CD4-positive, alpha-beta T cell treated with Interleukin-4 for 1 hour (primary cell): ENCODE measurements around the gene MALL.
A peak's percentile ranks its signal among the peaks of the same experiment; 100 is the strongest.
"Not testable (repeated sequence)": the region's sequence is repeated elsewhere in the genome, so short reads cannot be mapped to it uniquely, and the experiment has no call there.

Experiments
- DNase-seq, 2 donors: peaks; one replicate each; pipeline ENCODE4 v3.0.0-alpha.2; 2020 to 2022

MALL gene

GRCh38 chr2:110120171-110121051 is 4.8 kb upstream of the MALL start:
- DNase-seq: no peak

- no peak for DNase-seq
Measured at GRCh38 chr2:110116033-110116710, 550 bp upstream of the MALL start.

DNA sequence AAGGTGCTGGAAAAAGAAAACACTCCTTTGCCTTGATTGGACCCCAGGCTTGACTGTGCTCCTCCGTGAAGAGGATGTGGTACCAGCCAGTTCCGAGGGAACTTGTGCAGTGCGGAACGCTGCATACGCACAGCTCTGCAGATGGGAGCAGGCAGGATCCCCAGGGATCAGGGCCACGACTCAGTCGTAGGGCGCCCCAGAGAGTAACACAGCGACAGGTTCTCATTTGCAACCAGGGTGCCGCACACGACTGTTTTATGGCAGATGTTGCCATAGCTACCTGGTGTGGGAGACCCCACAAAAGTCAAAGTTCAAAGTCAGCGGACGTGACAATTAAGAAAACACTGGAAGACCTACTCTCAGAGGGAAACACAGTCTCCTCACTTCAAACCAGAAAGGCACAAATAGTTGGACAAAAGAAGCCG is 779 bp downstream of the MALL start:
- DNase-seq: no peak

- DNase-seq: no peak
Measured at GRCh38 chr2:110113961-110114591, 1.5 kb downstream of the MALL start.

- not testable (repeated sequence) for DNase-seq
Measured at GRCh38 chr2:110108291-110108690, 7.3 kb downstream of the MALL start.

- DNase-seq: no peak
Measured at GRCh38 chr2:110107092-110108079, 8.2 kb downstream of the MALL start.

GRCh38 chr2:110106642-110107041 is 9.0 kb downstream of the MALL start:
- DNase-seq: no peak

DNA sequence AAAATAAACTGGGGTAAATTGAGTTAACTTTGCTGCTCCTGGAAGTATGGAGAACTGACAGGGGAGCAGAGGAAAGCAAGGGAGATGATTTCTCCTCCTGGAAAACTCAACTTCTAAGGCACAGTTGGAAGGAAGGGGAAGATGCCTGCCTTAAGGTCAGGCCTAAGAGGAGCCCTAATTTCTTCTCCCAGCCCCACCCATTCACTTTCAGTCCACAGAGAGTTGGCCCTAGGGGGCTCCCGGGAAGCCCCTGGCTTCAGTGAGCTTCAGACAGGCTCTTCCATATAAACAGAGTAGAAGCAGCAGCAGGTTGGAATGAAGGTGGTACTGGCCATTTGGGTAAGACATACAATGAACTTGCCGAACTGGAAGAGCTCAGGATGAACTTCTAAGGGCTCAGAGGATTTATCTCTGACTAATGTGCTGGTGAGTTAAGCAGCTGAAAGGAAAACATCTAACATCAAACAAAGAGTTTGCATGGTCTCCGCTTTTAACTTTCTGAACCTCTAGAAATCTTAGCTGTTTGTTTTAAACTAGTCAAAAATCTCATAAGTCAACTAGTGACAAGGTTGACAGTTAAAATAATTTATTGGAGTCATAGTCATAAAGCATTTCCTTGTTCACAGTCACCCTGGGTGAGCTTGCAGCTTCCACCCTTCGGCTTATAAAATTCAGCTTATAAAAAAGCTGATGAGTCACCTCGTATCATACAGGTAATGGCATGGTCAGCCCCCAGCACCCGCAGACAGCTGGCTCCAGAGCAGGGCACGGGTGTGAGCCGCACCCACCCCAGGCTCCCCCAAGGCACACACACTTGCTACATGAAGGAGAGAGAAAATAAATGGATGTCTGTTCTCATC is 9.8 kb downstream of the MALL start:
- no peak for DNase-seq

DNA sequence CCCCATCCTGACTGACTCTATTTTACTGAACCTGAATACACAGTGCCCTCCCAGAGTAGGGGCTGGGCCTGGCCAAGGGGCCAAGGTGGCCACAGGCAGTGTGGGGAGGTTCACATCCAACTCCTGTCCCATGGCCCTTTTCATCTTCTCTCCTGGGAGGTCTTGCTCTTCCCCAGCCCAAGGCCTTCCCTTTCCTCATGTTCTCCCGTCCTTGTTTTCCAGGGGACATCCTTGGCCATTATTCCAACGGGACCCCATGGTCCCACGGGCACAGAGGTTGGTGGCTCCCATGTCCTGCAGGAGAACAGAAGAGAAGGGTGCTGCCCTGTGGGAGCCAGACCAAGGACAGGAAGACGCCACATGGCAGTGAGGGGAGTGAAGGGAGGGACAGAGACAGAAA is 10.4 kb downstream of the MALL start:
- no peak for DNase-seq

GRCh38 chr2:110104025-110104771 is 11.4 kb downstream of the MALL start:
- no peak for DNase-seq

DNA sequence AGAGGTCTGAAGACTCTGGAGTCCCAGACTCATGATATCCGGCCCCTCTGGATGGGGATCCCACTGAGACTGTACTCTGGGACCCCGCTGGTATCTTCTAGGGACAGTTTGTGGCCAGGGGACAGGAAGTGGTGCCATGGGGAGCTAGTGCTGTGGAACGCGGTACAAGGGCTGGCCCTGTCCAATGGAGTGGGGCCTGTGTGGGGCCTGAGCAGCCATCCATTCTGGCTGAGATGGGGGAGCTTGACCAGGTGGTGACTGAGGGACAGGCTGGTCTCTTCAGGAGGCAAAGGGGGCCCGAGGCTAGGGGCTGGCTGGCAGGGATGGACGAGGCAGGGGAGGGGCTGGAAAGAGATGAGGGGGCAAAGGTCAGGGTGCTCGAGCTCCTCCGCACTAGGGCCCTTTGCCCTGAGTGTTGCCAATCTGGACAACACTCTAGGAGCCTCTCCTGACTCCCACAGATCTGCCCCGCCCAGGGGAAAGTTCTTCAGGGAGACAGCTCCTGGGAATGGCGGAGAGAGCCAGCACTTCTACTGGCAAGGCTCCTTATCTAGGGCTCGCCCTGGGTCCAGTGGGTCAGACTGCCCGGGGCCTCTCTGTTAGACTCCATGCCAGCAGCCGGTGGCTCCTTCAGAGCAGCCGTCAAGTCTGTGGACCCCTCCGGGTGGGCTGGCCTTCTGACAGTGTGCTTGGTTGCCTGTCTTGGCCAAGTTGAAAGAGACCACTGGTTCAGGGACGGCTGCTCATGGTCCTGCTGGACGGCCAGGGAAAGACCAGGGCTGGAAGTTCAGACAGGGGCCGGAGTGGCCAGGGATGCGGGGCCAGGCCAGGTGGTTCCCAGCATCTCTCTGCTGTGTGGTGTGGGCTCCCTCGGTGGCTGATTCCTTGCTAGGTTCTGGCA is 12.3 kb downstream of the MALL start:
- DNase-seq: no peak

GRCh38 chr2:110101901-110102803 is 13.5 kb downstream of the MALL start:
- no peak for DNase-seq

- peak in 1 of 2 donors; percentile 30 for DNase-seq
Measured at GRCh38 chr2:110101280-110101844, 14.3 kb downstream of the MALL start.

GRCh38 chr2:110100880-110101279 is 14.7 kb downstream of the MALL start:
- not testable (repeated sequence) for DNase-seq

DNA sequence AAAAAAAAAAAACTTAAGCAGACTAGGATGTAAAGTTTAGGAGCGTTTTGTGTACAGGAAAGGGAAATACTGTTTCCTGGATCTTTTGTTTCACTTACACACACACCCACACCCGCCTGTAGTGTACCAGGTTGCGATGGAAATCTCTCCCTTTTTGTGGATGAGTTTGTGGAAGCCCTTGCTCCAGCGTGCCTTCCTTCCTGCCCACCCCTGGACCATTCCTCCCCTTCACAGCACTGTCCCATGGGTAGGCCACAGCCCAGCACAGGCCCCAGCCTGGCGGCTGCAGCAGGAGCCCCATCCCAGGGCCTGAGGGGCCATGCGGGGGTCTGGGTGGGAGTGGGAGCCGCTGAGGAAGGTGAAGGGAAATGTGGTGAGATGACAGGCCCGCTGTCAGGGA is 15.1 kb downstream of the MALL start:
- no peak for DNase-seq

- DNase-seq: no peak
Measured at GRCh38 chr2:110099471-110100225, 16.0 kb downstream of the MALL start.

- no peak for DNase-seq
Measured at GRCh38 chr2:110099038-110099425, 16.6 kb downstream of the MALL start.
